K562 (cell line): Measurements from ENCODE around the gene SSBP2. TPM values are rescaled to one million over a fixed set of nuclear protein-coding genes. Genes with fewer than 3 reads are reported as not detected.

ENCODE experiments used
- ATAC-seq: fragments of 200-7000 bp; cut with Tn5 transposase; 3 replicates; pipeline ENCODE4 v1.9.1; 2020; ENCODE audit warnings: moderate library complexity
- BruUV-seq: library from RNA; stranded (reverse); fragments of 400-500 nt; replicated peaks from 2 replicates; lab custom pipeline; 2021; lab: Mats Ljungman, UMichigan
- CTCF ChIA-PET: fragments of 300-600 bp; formaldehyde crosslinking; extraction: SDS; loops from one replicate; lab custom pipeline; 2021; ENCODE audit warnings: low intra/inter-chr PET ratio; lab: Yijun Ruan, JAX
- POLR2A ChIA-PET: fragments of 300-600, 350-650 bp; sonication (Branson Sonifier 250); formaldehyde crosslinking; extraction: SDS; loops from one replicate; lab custom pipeline; 2021; ENCODE audit warnings: antibody characterized with exemption, inconsistent platforms; lab: Yijun Ruan, JAX
- DNase-seq, 4 experiments: peaks; one replicate each; pipeline versions ENCODE4 v3.0.0 to v3.0.0-alpha.2; 2011 to 2018; ENCODE audit warnings: low spot score in 3 of 4, mixed read lengths in 3 of 4; ENCODE audit errors: extremely low read depth in 1 of 4
- FAIRE-seq: peaks from 2 replicates; lab custom pipeline; 2011; peaks lifted over from hg19 to GRCh38; lab: Jason Lieb, UNC
- H2AFZ ChIP-seq: 2 replicates; pipeline ENCODE4 v1.6.0; 2011; ENCODE audit warnings: low read depth, low read length, control low read depth, inconsistent platforms
- H3K27ac ChIP-seq: fragments of 200-600 bp; 3 replicates; pipeline ENCODE4 v1.8.0; 2011; ENCODE audit warnings: low read depth, mild to moderate bottlenecking, control low read depth, inconsistent platforms, low read length, moderate library complexity, mixed read lengths; ENCODE audit errors: extremely low read depth
- H3K27me3 ChIP-seq, 2 experiments: fragments of 300-600 bp in 1 of 2; 2 replicates in 1 of 2; 3 replicates in 1 of 2; pipeline versions ENCODE4 v1.6.0 to v1.8.0; 2011; ENCODE audit warnings: inconsistent platforms in 2 of 2, low read length in 2 of 2, mild to moderate bottlenecking in 1 of 2, mixed read lengths in 1 of 2, moderate library complexity in 1 of 2; ENCODE audit not compliant: control insufficient read depth in 2 of 2, insufficient read depth in 2 of 2
- H3K36me3 ChIP-seq: fragments of 300-600 bp; 3 replicates; pipeline ENCODE4 v1.8.0; 2011; ENCODE audit warnings: mild to moderate bottlenecking, low read length, inconsistent platforms; ENCODE audit not compliant: control insufficient read depth, insufficient read depth
- H3K4me1 ChIP-seq, 2 experiments: fragments of 200-600 bp in 1 of 2; replicated peaks in 1 of 2; 2 replicates in 1 of 2; 3 replicates in 1 of 2; pipeline versions ENCODE4 v1.5.1 to v1.8.0; 2011; ENCODE audit warnings: inconsistent platforms in 2 of 2, low read length in 2 of 2, mild to moderate bottlenecking in 1 of 2, mixed read lengths in 1 of 2, moderate library complexity in 1 of 2; ENCODE audit not compliant: control insufficient read depth in 2 of 2, insufficient read depth in 2 of 2
- H3K4me2 ChIP-seq: 2 replicates; pipeline ENCODE4 v1.6.1; 2011; ENCODE audit warnings: low read length, control low read depth, inconsistent platforms, mixed read lengths; ENCODE audit not compliant: insufficient read depth
- H3K4me3 ChIP-seq: fragments of 200-600 bp; sonication (generic), shearing (Covaris generic); 2 replicates; pipeline ENCODE4 v1.5.1; 2016; ENCODE audit warnings: control low read depth, inconsistent platforms
- H3K79me2 ChIP-seq: fragments of 200-600 bp; 3 replicates; pipeline ENCODE4 v1.8.0; 2011; ENCODE audit warnings: low read length, inconsistent platforms; ENCODE audit not compliant: control insufficient read depth, insufficient read depth
- H3K9ac ChIP-seq, 2 experiments: 2 replicates each; pipeline versions ENCODE4 v1.6.0 to v1.6.1; 2011; ENCODE audit warnings: low read depth in 2 of 2, low read length in 2 of 2, control low read depth in 1 of 2, inconsistent platforms in 1 of 2, mild to moderate bottlenecking in 1 of 2, mixed read lengths in 1 of 2; ENCODE audit not compliant: insufficient read depth in 1 of 2
- H3K9me1 ChIP-seq: one replicate; pipeline ENCODE4 v1.6.0; 2011; ENCODE audit warnings: inconsistent platforms, mild to moderate bottlenecking, low read length, moderate library complexity; ENCODE audit not compliant: control insufficient read depth, insufficient read depth
- H3K9me3 ChIP-seq: replicated peaks from 2 replicates; pipeline ENCODE4 v1.5.1; 2011; ENCODE audit warnings: low read depth, low read length, inconsistent platforms; ENCODE audit not compliant: control insufficient read depth, insufficient read depth
- H4K20me1 ChIP-seq: replicated peaks from 2 replicates; pipeline ENCODE4 v1.6.1; 2011; ENCODE audit warnings: low read length, inconsistent platforms, mixed read lengths; ENCODE audit not compliant: control insufficient read depth, insufficient read depth
- ADNP ChIP-seq: fragments of 200-800 bp; sonication (Bioruptor generic); IDR thresholded peaks from 2 replicates; pipeline ENCODE4 v1.6.1; 2016; ENCODE audit warnings: missing genetic modification characterization, missing compliant biosample characterization
- CC2D1A ChIP-seq: fragments of 450-650 bp; IDR thresholded peaks from 2 replicates; pipeline ENCODE4 v1.6.1; 2017; ENCODE audit warnings: mild to moderate bottlenecking
- KHSRP ChIP-seq: fragments of 450-650 bp; IDR thresholded peaks from 2 replicates; pipeline ENCODE4 v1.6.1; 2017
- MEIS2 ChIP-seq: fragments of 450-650 bp; IDR thresholded peaks from 2 replicates; pipeline ENCODE4 v1.6.1; 2014; ENCODE audit warnings: mild to moderate bottlenecking; ENCODE audit not compliant: partially characterized antibody
- MYNN ChIP-seq, 2 experiments: sonication (generic); formaldehyde crosslinking in 1 of 2; IDR thresholded peaks; 2 replicates each; pipeline versions ENCODE4 v1.5.0 to v1.6.1; 2016 to 2020; ENCODE audit warnings: antibody characterized with exemption in 1 of 2, missing genetic modification reagents in 1 of 2
- NFIC ChIP-seq: fragments of 450-650 bp; IDR thresholded peaks from 2 replicates; pipeline ENCODE4 v1.6.1; 2017; ENCODE audit warnings: mild to moderate bottlenecking, inconsistent platforms
- POLR3G ChIP-seq: IDR thresholded peaks from 2 replicates; pipeline ENCODE4 v1.6.1; 2011; ENCODE audit not compliant: insufficient read length, insufficient replicate concordance; ENCODE audit errors: extremely low read depth
- SNIP1 ChIP-seq: fragments of 450-650 bp; IDR thresholded peaks from 2 replicates; pipeline ENCODE4 v1.7.1; 2017; ENCODE audit warnings: low read depth, mild to moderate bottlenecking
- SPI1 ChIP-seq: IDR thresholded peaks from 2 replicates; pipeline ENCODE4 v1.6.1; 2011; ENCODE audit warnings: low read depth, low read length, control low read depth, borderline replicate concordance
- TARDBP ChIP-seq: fragments of 450-650 bp; IDR thresholded peaks from 2 replicates; pipeline ENCODE4 v1.6.1; 2016
- ZC3H11A ChIP-seq: IDR thresholded peaks from 2 replicates; pipeline ENCODE4 v1.6.1; 2012; ENCODE audit warnings: low read depth, low read length, improper control_type of control experiment
- ZNF316 ChIP-seq: fragments of 450-650 bp; IDR thresholded peaks from 2 replicates; pipeline ENCODE4 v1.6.1; 2016
- WGBS: fragments of 100-300 bp; shearing (Covaris generic); methylation state at CpG from one replicate; pipeline ENCODE4 v1.1.6; 2016; ENCODE audit warnings: low coverage, mixed read lengths; ENCODE audit not compliant: insufficient coverage; ENCODE audit errors: missing lambda C conversion rate; 5-methylcytosine and 5-hydroxymethylcytosine counted together
- in situ Hi-C: fragments of 300-500 bp; cut with MboI; formaldehyde crosslinking; loops from 4 replicates; pipeline ENCODE4 v1.15.0; 2018; ENCODE audit warnings: inconsistent platforms, mixed read lengths
- intact Hi-C: fragments of 100-400 bp; cut with micrococcal nuclease; formaldehyde crosslinking; loops from 2 replicates; pipeline ENCODE4 v1.14.2; 2022
- polyA plus RNA-seq, 8 experiments: library from polyadenylated mRNA; depleted of rRNA in 4 of 8; stranded (reverse) in 5 of 8; unstranded in 3 of 8; fragments of >200 nt; fragmentation: Nextera tagmentation in 2 of 8; fragmentation: Illumina TruSeq in 1 of 8; extraction: Ambion mirVana in 2 of 8; extraction: Trizol in 1 of 8; gene quantifications; 2 replicates each; pipeline versions ENCODE4 v1.2.1 to v1.2.3, GENCODE V29; 2011 to 2014; ENCODE audit warnings: inconsistent platforms in 1 of 8, missing spikeins in 1 of 8
- total RNA-seq, 7 experiments: library from RNA; depleted of rRNA in 6 of 7; stranded (reverse); fragments of >200 nt in 6 of 7; fragmentation: Illumina TruSeq in 2 of 7; extraction: Trizol in 2 of 7; gene quantifications; 2 replicates each; pipeline versions ENCODE4 v1.2.1 to v1.2.3, GENCODE V29; 2011 to 2021; ENCODE audit warnings: low replicate concordance in 1 of 7
- TF ChIP-seq, protein P1 (sequence below): fragments of 250-450 bp; sonication (Bioruptor Pico); IDR thresholded peaks from 2 replicates; pipeline ENCODE4 v1.5.0; 2021; ENCODE audit warnings: mild to moderate bottlenecking, moderate library complexity
- TF ChIP-seq, protein P2 (sequence below): fragments of 250-450 bp; sonication (Bioruptor Pico); IDR thresholded peaks from 2 replicates; pipeline ENCODE4 v1.4.0; 2020

The SSBP2 gene
- total and polyA plus RNA-seq, 9 of the 15 experiments (the other 6 are each of a cell fraction or from before 2014, with no cell fraction given) = 22.3 to 133 (median 42.1) TPM

DNA sequence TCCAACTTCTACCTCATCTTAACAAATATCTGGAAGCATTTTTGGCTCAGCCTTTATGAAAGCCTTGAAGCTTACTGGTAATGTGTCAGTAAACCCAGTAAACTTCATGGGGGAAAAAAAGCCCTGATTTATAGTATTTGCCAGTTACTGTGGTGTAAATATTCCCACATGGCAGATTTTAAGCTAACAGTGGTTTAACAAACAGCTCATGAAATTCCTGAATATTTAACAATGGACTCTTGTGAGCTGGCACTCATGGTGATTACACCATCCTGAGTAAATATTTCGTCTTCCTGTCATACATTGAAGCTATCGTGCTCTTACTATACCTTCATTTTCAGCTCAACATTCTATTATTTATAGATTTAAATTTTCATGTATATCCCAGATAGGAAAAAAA, 300.0 kb downstream of the SSBP2 start (continued):
- no peak for TF ChIP-seq MEIS2
- TF ChIP-seq ADNP (tag) = no peak
- TF ChIP-seq, protein P1, sequence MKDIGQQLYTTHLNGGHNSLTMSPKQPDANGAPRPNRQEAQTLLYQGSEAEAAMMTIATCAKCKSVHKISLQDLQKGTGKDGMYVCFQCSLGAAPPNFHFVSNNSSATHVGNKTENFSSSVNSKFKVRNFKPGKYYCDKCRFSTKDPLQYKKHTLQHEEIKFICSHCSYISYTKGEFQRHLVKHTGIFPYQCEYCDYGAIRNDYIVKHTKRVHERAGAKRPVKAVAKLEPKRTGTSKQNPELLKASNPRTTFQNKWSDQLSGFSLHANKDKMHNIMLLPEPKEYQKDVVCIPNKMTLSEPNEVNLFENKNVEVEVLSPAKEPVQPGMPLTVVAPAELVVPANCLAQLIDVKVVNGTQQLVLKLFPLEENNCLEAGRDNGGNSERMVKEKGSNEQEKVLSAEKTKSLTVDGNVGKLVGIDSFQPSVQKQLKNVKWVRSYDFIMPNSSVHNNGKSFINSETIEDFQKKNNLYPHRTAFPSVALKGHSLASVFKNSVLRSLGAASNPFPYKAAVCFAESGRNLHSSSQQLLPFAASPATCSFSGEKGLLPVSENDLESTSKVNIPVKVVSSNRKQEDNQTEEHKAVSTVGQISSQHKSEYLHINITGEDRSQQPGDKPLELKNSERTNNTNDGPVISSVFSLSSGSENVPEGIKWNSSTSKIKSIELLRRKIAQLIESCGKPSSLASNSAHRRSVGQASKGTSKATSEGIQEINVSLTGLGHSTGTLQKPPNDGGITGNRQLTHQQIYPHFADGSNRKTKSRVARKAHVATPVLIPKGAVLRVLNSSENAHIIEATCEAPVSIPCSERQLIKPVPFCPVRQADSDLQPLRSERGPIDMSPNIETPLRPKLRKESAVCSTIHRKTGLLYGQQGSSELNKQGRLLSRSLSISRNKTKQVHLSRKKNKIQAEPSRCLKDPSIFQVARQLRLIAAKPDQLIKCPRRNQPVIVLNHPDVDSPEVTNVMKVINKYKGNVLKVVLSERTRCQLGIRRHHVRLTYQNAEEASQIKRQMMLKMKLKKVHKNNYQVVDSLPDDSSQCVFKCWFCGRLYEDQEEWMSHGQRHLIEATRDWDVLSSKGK (CRISPR knock-in tag) = no peak
- TF ChIP-seq KHSRP = no peak
- no peak for TF ChIP-seq SNIP1
- TF ChIP-seq POLR3G = no peak
- no peak for TF ChIP-seq SPI1
- TF ChIP-seq MYNN (IDR thresholded peaks at IDR 0.05) = no peak
- no peak for TF ChIP-seq MYNN (CRISPR knock-in tag; IDR thresholded peaks at IDR 0.05)

DNA sequence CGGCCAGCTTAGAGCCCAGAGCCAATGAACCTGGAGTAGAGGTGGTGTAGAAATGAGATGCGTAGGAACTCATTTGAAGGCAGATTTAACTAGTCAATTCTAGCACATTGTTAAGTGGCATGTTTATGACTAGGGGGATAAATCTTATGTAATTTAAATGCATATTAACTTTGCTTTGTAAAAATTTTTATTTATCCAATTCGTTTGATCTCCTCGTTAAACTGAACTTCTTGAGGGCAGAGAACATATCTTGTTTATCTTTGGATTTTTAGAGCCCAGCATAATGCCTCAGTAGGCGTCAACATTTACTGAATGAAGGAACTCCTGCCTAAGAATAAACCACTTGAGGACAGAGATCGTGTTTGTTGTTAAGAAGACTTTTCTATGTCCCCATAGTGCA, 315.9 kb downstream of the SSBP2 start:
- Histone ChIP-seq H3K4me2 (no peak overlapping the region), H3K4me1 (no peaks in the 10 kb centered on the region), H4K20me1 (no peaks in the 10 kb centered on the region), H3K27me3 (no peaks in the 10 kb centered on the region), H3K4me3 (no peak overlapping the region), H3K36me3 (no peaks in the 10 kb centered on the region; the same call in 2 of the 3 replicates), H3K9me3 (no peaks in the 10 kb centered on the region), H3K79me2 (no peaks in the 10 kb centered on the region), H3K27ac (no peak overlapping the region), H3K9ac (no peak overlapping the region), H3K9me1 (no peaks in the 10 kb centered on the region), H2AFZ (no peak overlapping the region)
- intact Hi-C loops (no loop called here), in situ Hi-C loops (no loop called here)
- 72% methylated on average over 6 of the region's 6 CpGs for WGBS
- ATAC-seq (no peak), FAIRE-seq (no peak), DNase-seq (no peak)
- no TSS peak for BruUV-seq
- ChIA-PET CTCF (no interaction called here), POLR2A (no interaction called here)
- TF ChIP-seq ZNF316 (no peak), CC2D1A (no peak), NFIC (no peak), TARDBP (no peak), ZC3H11A (no peak)
- TF ChIP-seq, protein P2, sequence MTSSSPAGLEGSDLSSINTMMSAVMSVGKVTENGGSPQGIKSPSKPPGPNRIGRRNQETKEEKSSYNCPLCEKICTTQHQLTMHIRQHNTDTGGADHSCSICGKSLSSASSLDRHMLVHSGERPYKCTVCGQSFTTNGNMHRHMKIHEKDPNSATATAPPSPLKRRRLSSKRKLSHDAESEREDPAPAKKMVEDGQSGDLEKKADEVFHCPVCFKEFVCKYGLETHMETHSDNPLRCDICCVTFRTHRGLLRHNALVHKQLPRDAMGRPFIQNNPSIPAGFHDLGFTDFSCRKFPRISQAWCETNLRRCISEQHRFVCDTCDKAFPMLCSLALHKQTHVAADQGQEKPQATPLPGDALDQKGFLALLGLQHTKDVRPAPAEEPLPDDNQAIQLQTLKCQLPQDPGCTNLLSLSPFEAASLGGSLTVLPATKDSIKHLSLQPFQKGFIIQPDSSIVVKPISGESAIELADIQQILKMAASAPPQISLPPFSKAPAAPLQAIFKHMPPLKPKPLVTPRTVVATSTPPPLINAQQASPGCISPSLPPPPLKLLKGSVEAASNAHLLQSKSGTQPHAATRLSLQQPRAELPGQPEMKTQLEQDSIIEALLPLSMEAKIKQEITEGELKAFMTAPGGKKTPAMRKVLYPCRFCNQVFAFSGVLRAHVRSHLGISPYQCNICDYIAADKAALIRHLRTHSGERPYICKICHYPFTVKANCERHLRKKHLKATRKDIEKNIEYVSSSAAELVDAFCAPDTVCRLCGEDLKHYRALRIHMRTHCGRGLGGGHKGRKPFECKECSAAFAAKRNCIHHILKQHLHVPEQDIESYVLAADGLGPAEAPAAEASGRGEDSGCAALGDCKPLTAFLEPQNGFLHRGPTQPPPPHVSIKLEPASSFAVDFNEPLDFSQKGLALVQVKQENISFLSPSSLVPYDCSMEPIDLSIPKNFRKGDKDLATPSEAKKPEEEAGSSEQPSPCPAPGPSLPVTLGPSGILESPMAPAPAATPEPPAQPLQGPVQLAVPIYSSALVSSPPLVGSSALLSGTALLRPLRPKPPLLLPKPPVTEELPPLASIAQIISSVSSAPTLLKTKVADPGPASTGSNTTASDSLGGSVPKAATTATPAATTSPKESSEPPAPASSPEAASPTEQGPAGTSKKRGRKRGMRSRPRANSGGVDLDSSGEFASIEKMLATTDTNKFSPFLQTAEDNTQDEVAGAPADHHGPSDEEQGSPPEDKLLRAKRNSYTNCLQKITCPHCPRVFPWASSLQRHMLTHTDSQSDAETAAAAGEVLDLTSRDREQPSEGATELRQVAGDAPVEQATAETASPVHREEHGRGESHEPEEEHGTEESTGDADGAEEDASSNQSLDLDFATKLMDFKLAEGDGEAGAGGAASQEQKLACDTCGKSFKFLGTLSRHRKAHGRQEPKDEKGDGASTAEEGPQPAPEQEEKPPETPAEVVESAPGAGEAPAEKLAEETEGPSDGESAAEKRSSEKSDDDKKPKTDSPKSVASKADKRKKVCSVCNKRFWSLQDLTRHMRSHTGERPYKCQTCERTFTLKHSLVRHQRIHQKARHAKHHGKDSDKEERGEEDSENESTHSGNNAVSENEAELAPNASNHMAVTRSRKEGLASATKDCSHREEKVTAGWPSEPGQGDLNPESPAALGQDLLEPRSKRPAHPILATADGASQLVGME (CRISPR knock-in tag) = no peak
